Adrenal gland (tissue), 12 donors: Measurements from ENCODE around the gene BTN1A1. TPM values are rescaled to one million over a fixed set of nuclear protein-coding genes. Genes with fewer than 3 reads are reported as not detected.

Source experiments
- DNase-seq, 7 donors: peaks; one replicate each; pipeline ENCODE4 v3.0.0-alpha.2; 2019 to 2020
- H3K27ac ChIP-seq, 5 donors: fragments of 200-600 bp; sonication (generic) in 4 of 5; 1 replicate in 3 of 5; 2 replicates in 2 of 5; pipeline versions ENCODE4 v1.5.1 to v1.8.0; 2016 to 2020; ENCODE audit warnings: mild to moderate bottlenecking in 1 of 5
- H3K27me3 ChIP-seq: fragments of 200-600 bp; 2 replicates; pipeline ENCODE4 v1.8.0; 2021
- H3K36me3 ChIP-seq, 2 donors: fragments of 200-600 bp; replicated peaks in 1 of 2; 1 replicate in 1 of 2; 2 replicates in 1 of 2; pipeline versions ENCODE4 v1.5.1 to v1.8.0; 2018 to 2022
- H3K4me1 ChIP-seq, 2 donors: fragments of 200-600 bp; replicated peaks in 1 of 2; 1 replicate in 1 of 2; 2 replicates in 1 of 2; pipeline versions ENCODE4 v1.5.1 to v1.8.0; 2018 to 2021
- H3K4me3 ChIP-seq, 4 donors: fragments of 200-600 bp; sonication (generic) in 3 of 4; one replicate each; pipeline ENCODE4 v1.5.1; 2016 to 2018
- H3K9me3 ChIP-seq, 3 donors: fragments of 200-600 bp; sonication (generic) in 1 of 3; replicated peaks in 1 of 3; 1 replicate in 2 of 3; 2 replicates in 1 of 3; pipeline versions ENCODE4 v1.5.1 to v1.8.0; 2016 to 2021
- CTCF ChIP-seq, 6 experiments: fragments of 450-650 bp in 4 of 6; fragments of 200-600 bp in 2 of 6; sonication (generic) in 1 of 6; IDR thresholded peaks; 1 replicate in 5 of 6; 2 replicates in 1 of 6; pipeline versions ENCODE4 v1.5.1 to v1.8.0; 2016 to 2021; ENCODE audit warnings: antibody characterized with exemption in 6 of 6, mild to moderate bottlenecking in 2 of 6, moderate library complexity in 1 of 6
- POLR2A ChIP-seq, 2 donors: fragments of 450-650 bp; IDR thresholded peaks; one replicate each; pipeline ENCODE4 v1.6.1; 2017; ENCODE audit warnings: antibody characterized with exemption in 2 of 2, mild to moderate bottlenecking in 2 of 2, moderate library complexity in 1 of 2
- WGBS, 4 donors: extraction: QIAGEN DNeasy Blood & Tissue Kit in 2 of 4; methylation state at CpG; one replicate each; pipeline versions ENCODE4 v1.1.5 to v1.1.7; 2013 to 2017; 5-methylcytosine and 5-hydroxymethylcytosine counted together
- intact Hi-C, 2 donors: fragments of 100-400 bp; cut with DNase I; formaldehyde crosslinking; loops; one replicate each; pipeline versions ENCODE4 v1.14.1 to v1.15.0; 2022 to 2023
- polyA plus RNA-seq, 3 donors: library from polyadenylated mRNA; stranded (reverse); fragments of 200-250 nt in 2 of 3; fragments of 350-450 nt in 1 of 3; fragmentation: Illumina TruSeq in 1 of 3; extraction: RNeasy Lipid Tissue Mini Kit (QIAGEN cat#74804) in 1 of 3; gene quantifications; one replicate each; pipeline ENCODE4 v1.2.3, GENCODE V29; 2013 to 2014
- total RNA-seq, 9 donors: library from RNA; depleted of rRNA in 4 of 9; stranded (reverse); fragments of >200 nt in 4 of 9; fragments of 120-200 nt in 1 of 9; fragmentation: NEBNext Ultra II Directional in 1 of 9; extraction: Animal tissue kit (Norgen Biotek cat#: 25700) in 1 of 9; gene quantifications; one replicate each; pipeline versions ENCODE4 v1.1.0 to v1.2.4, GENCODE V29; 2013 to 2023
- donor health status: healthy with polysubstance abuse.
- donor health status: Bipolar disorder and iron deficiency.
- donor health status: DM: yes; HTN: yes; CAD: no.
- donor health status: DM: no; HTN: no; CAD: no.
- donor health status: DM: no; HTN: no; CAD: no.
- donor health status: DM: yes; HTN: yes; CAD: no.

Gene BTN1A1
- total and polyA plus RNA-seq, 12 donors: 0.28 TPM; not detected in 11

GRCh38 chr6:26489996-26490964, 9.8 kb upstream of the BTN1A1 start:
- Histone ChIP-seq H3K36me3 (no peaks in the 10 kb centered on the region), H3K4me3 (no peak overlapping the region), H3K4me1 (no peaks in the 10 kb centered on the region), H3K9me3 (no peaks in the 10 kb centered on the region), H3K27ac (no peak overlapping the region), H3K27me3 (no peaks in the 10 kb centered on the region)
- WGBS, 4 donors: 81 to 87% (median 84%) methylated on average over 8 of the region's 8 CpGs
- no peak for DNase-seq
- TF ChIP-seq CTCF (IDR thresholded peaks at IDR 0.05) (no peak), POLR2A (IDR thresholded peaks at IDR 0.05) (no peak)
- intact Hi-C loops: no loop called here

DNA sequence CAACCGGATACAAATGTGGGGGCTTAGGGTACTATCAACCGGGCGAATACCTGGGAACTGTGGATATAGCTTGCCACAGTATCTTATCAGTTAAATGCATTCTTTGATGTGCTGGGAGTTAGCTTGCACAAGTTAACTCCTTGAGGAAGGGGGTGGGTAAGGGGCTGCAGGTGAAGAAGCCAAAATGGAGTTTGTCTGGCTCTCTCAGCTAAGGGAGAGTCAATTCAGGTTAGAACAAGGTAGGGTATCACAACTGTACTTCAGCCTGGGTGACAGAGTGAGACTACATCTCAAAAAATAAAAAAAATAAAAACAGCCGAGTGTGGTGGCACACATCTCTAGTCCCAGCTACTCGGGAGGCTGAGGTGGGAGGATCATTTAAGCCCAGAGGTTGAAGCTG, 8.5 kb upstream of the BTN1A1 start:
- no peak overlapping the region for H3K27ac ChIP-seq
- H3K36me3 ChIP-seq: no peaks in the 10 kb centered on the region
- H3K4me1 ChIP-seq: no peaks in the 10 kb centered on the region
- no peak for DNase-seq
- 78 to 82% (median 79%) methylated on average over 5 of the region's 5 CpGs for WGBS, 4 donors
- intact Hi-C loops: no loop called here
- no peaks in the 10 kb centered on the region for H3K9me3 ChIP-seq
- H3K27me3 ChIP-seq: no peaks in the 10 kb centered on the region
- no peak for TF ChIP-seq CTCF (IDR thresholded peaks at IDR 0.05)
- TF ChIP-seq POLR2A (IDR thresholded peaks at IDR 0.05): no peak
- no peak overlapping the region for H3K4me3 ChIP-seq

DNA sequence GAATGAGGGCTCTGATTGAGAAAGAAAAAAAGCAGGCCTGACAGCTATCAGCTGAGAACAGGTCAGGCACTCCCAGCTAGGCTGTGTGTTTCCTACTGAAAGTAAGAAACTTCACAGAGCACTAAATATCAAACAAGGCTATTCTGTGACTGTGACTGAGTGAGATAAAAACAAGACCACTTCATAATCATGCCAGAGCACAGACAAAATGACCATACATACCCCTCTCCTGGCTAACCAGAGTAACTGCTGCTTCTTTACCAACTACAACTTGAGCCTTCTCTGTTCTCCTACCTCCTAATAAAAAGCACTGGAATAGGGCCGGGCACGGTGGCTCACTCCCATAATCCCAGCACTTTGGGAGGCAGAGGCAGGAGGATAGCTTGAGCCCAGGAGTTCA, 6.8 kb upstream of the BTN1A1 start:
- no peak for DNase-seq
- intact Hi-C loops: no loop called here
- Histone ChIP-seq H3K4me1 (no peaks in the 10 kb centered on the region), H3K4me3 (no peak overlapping the region), H3K27ac (no peak overlapping the region), H3K9me3 (no peaks in the 10 kb centered on the region), H3K36me3 (no peaks in the 10 kb centered on the region), H3K27me3 (no peaks in the 10 kb centered on the region)
- 67 to 90% (median 85%) methylated on average over 2 of the region's 2 CpGs for WGBS, 4 donors
- peak in 3 of 6 experiments; percentile 17 to 24 (median 24) for TF ChIP-seq CTCF (IDR thresholded peaks at IDR 0.05)
- no peak for TF ChIP-seq POLR2A (IDR thresholded peaks at IDR 0.05)

DNA sequence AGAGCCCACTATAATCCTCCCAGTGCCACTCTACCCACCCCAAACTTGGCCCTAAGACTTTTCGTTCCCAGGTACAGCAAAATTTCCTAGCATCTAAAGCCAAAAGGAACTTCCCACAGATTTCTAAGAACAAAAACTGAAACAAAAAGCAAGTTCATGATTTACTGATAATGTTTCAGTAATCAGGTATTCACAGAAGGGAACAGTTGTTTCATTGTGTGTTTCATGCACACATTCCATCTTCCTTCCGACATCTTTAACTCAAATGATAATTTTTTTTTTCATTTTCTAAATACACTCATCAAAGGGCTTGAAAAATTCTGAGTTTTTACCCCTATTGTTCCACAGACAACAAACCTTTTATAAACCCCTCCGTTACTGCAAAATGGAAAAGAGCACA, 6.0 kb upstream of the BTN1A1 start:
- TF ChIP-seq CTCF (IDR thresholded peaks at IDR 0.05) (no peak), POLR2A (IDR thresholded peaks at IDR 0.05) (no peak)
- no peak for DNase-seq
- Histone ChIP-seq H3K36me3 (no peaks in the 10 kb centered on the region), H3K27me3 (no peaks in the 10 kb centered on the region), H3K27ac (no peak overlapping the region), H3K4me3 (no peak overlapping the region), H3K4me1 (no peaks in the 10 kb centered on the region), H3K9me3 (no peaks in the 10 kb centered on the region)
- intact Hi-C loops: no loop called here
- 81 to 92% (median 87%) methylated on average over 3 of the region's 3 CpGs for WGBS, 4 donors
